Measurements from ENCODE around the gene SALL4. TPM values are rescaled to one million over a fixed set of nuclear protein-coding genes. Genes with fewer than 3 reads are reported as not detected.

The SALL4 gene
- total RNA-seq = under 1 TPM; 0.24 to 0.63 (median 0.40) TPM
- long read RNA-seq = 0 reads

DNA sequence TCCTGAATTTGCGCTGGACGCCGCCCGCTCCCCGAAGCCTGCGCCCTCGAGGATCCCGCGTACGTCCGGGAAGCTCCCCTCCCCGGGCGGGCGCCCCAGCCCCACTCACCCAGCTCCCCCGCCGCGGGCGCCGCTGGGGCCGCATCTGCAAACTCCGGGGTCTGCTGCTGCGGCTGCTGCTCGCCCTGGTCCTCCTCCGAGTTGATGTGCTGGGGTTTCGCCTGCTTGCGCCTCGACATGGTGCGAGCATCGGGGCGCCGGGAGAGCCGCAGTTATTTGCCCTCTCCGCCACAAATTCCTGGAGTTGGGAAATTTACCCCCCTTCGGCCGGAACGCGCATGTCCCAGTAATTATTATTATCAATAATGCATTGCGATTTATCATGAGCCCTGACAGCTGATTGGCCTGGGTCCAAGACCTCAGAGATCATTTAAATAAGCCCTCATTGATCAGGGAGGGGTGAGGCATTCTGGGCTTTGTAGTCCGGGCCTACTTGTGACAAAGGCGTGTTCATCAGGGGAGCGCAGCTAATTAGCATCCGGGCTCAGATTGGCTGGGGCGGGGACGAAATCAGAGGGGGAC, at the start of gene SALL4:
TSS of gene SALL4 (minus strand) at position 352 of the 582 bp plus-strand sequence. CDS start at position 239, 113 bp downstream.
- TF ChIP-seq, protein P1, sequence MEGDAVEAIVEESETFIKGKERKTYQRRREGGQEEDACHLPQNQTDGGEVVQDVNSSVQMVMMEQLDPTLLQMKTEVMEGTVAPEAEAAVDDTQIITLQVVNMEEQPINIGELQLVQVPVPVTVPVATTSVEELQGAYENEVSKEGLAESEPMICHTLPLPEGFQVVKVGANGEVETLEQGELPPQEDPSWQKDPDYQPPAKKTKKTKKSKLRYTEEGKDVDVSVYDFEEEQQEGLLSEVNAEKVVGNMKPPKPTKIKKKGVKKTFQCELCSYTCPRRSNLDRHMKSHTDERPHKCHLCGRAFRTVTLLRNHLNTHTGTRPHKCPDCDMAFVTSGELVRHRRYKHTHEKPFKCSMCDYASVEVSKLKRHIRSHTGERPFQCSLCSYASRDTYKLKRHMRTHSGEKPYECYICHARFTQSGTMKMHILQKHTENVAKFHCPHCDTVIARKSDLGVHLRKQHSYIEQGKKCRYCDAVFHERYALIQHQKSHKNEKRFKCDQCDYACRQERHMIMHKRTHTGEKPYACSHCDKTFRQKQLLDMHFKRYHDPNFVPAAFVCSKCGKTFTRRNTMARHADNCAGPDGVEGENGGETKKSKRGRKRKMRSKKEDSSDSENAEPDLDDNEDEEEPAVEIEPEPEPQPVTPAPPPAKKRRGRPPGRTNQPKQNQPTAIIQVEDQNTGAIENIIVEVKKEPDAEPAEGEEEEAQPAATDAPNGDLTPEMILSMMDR (IDR thresholded peaks at IDR 0.05) = no peak
- TF ChIP-seq POLR2A (IDR thresholded peaks at IDR 0.05) = no peak
- Histone ChIP-seq H3K27ac (no peak within 1 kb of the TSS), H3K36me3 (no peaks in the 10 kb centered on the region), H3K4me1 (peaks cover 0 to 19% (median 0%) of the 10 kb centered on the region in 4 donors), H3K4me3 (peak within 1 kb of the TSS; percentile 49 to 58 (median 52)), H3K9me3 (no peaks in the 10 kb centered on the region), H3K27me3 (no peaks in the 10 kb centered on the region)
- intact Hi-C loops (cut with DNase I) = no loop called here
- no peak for DNase-seq
- 70% methylated on average over 7 of the region's 44 CpGs for WGBS (ENCODE audit: insufficient coverage, low coverage, low lambda C conversion rate, missing lambda C conversion rate)
- ATAC-seq = no peak

DNA sequence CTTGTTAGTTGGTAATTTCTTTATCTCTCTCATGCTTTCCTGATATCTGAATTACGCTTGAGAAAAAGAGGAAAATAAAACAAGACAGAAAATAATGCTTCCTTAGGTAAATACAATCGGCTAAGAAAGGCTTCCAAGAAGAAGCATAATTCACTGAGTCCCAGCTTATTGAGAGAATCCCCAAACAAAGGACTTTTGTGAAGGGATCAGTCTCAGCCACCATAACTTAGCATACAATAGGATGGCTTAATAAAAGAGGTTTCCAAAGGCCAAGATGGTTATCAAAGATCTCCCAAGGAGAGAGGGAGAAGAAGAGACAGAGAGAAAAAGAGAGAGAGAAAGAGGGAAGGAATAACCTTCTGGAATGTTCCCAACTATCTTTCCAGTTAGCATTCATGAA, 46.0 kb upstream of the SALL4 start:
- H3K4me3 ChIP-seq = no peak overlapping the region
- H3K36me3 ChIP-seq = no peaks in the 10 kb centered on the region
- H3K27me3 ChIP-seq = no peaks in the 10 kb centered on the region
- intact Hi-C loops (cut with DNase I) = no loop called here
- H3K9me3 ChIP-seq = no peaks in the 10 kb centered on the region
- 51% methylated on average over 2 of the region's 2 CpGs for WGBS (ENCODE audit: insufficient coverage, low coverage, low lambda C conversion rate, missing lambda C conversion rate)
- H3K4me1 ChIP-seq = no peaks in the 10 kb centered on the region
- ATAC-seq = no peak
- no peak for TF ChIP-seq POLR2A (IDR thresholded peaks at IDR 0.05)
- TF ChIP-seq, protein P1 (IDR thresholded peaks at IDR 0.05) = no peak
- no peak overlapping the region for H3K27ac ChIP-seq
- DNase-seq = no peak

DNA sequence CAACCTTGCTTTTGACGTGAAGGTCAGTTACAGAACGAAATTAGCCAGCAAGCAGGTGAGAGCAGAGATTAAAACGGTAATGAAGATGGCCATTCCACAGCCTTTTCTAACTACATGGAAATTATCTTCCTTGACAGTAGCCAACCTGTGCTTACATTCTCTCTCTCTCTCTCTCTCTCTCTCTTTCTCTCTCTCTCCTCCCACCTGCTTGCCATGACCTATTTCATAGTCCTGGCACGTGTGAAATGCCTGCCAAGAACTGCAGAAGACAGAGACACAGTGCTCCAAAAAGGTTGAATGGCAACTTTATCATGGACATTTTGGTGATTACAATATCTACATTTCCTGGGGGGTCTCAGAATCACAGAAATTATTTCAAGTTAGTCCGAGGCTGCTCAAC, 38.5 kb upstream of the SALL4 start:
- Histone ChIP-seq H3K36me3 (no peaks in the 10 kb centered on the region), H3K4me1 (no peaks in the 10 kb centered on the region), H3K9me3 (no peaks in the 10 kb centered on the region), H3K27me3 (no peaks in the 10 kb centered on the region), H3K4me3 (no peak overlapping the region), H3K27ac (no peak overlapping the region)
- no peak for TF ChIP-seq POLR2A (IDR thresholded peaks at IDR 0.05)
- TF ChIP-seq, protein P1 (IDR thresholded peaks at IDR 0.05) = no peak
- intact Hi-C loops (cut with DNase I) = no loop called here
- 47% methylated on average over 4 of the region's 5 CpGs for WGBS (ENCODE audit: insufficient coverage, low coverage, low lambda C conversion rate, missing lambda C conversion rate)
- DNase-seq (no peak), ATAC-seq (no peak)

DNA sequence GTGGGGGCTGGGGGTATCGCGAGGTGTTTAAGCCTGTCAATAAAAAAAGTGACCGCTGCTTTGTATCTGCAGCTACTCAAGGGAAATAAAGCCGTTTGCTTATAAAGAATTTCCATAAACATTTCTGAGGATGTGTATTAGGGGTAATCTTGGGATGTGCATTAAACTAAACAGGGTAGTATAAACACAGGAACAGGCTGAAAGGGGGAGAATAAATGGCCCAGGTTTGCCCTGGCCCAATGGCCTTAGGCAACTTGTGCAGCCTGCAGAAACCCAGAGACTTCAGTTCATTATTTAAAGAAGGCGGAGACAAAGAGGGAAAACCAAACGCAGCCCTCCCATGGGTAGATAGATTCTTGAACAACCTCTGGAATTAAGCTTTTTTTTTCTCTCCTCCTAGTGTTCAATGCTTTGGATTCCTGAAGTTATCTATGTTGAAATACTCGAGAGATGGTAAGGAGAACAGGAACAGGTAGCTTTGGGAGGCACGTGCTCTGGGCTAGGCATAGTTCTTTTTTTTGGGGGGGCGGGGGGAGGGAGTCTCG, 35.6 kb upstream of the SALL4 start:
- Histone ChIP-seq H3K27me3 (no peaks in the 10 kb centered on the region), H3K4me1 (no peaks in the 10 kb centered on the region), H3K9me3 (no peaks in the 10 kb centered on the region), H3K36me3 (no peaks in the 10 kb centered on the region), H3K4me3 (no peak overlapping the region), H3K27ac (no peak overlapping the region)
- intact Hi-C loops (cut with DNase I) = no loop called here
- 53% methylated on average over 7 of the region's 10 CpGs for WGBS (ENCODE audit: insufficient coverage, low coverage, low lambda C conversion rate, missing lambda C conversion rate)
- DNase-seq (no peak), ATAC-seq (no peak)
- TF ChIP-seq, protein P1 (IDR thresholded peaks at IDR 0.05) = no peak
- no peak for TF ChIP-seq POLR2A (IDR thresholded peaks at IDR 0.05)

Data from right lobe of liver (tissue), 6 donors.